GM18517 (cell line): Measurements from ENCODE around the gene LRRC49.

ENCODE experiments used
- ATAC-seq: cut with Tn5 transposase; IDR thresholded peaks from one replicate; pipeline ENCODE4 v1.9.1; 2021; ENCODE audit warnings: mild to moderate bottlenecking, moderate library complexity; ENCODE audit not compliant: unreplicated experiment

The LRRC49 gene

GRCh38 chr15:71083349-71083748 lies 190.7 kb downstream of the LRRC49 start:
- ATAC-seq, result no peak

GRCh38 chr15:71084264-71084663 lies 191.6 kb downstream of the LRRC49 start:
- ATAC-seq, result no peak

GRCh38 chr15:71085809-71086208 lies 193.2 kb downstream of the LRRC49 start:
- ATAC-seq, result no peak

GRCh38 chr15:71088155-71088554 lies 195.5 kb downstream of the LRRC49 start:
- no peak for ATAC-seq

GRCh38 chr15:71088683-71089082 lies 196.1 kb downstream of the LRRC49 start:
- no peak for ATAC-seq

- ATAC-seq, result no peak
These were observed 197.2 kb downstream of the LRRC49 start for GRCh38 chr15:71089801-71090200.

GRCh38 chr15:71091601-71092000 lies 199.0 kb downstream of the LRRC49 start:
- ATAC-seq, result no peak

GRCh38 chr15:71092056-71092600 lies 199.5 kb downstream of the LRRC49 start:
- no peak for ATAC-seq

- no peak for ATAC-seq
These were observed 200.7 kb downstream of the LRRC49 start for GRCh38 chr15:71093054-71094024.

GRCh38 chr15:71094137-71094536 lies 201.5 kb downstream of the LRRC49 start:
- no peak for ATAC-seq

GRCh38 chr15:71096676-71097075 lies 204.1 kb downstream of the LRRC49 start:
- ATAC-seq, result no peak

- no peak for ATAC-seq
These were observed 205.3 kb downstream of the LRRC49 start for GRCh38 chr15:71097890-71098289.

- ATAC-seq, result no peak
These were observed 206.3 kb downstream of the LRRC49 start for GRCh38 chr15:71098920-71099319.
